BJ (cell line): ENCODE data around the gene PLEKHO2. TPM values are rescaled to one million over a fixed set of nuclear protein-coding genes. Genes with fewer than 3 reads are reported as not detected.
A peak's percentile ranks its signal among the peaks of the same experiment; 100 is the strongest.

Experiments used
- CTCF ChIA-PET: fragments of 350-600 bp; formaldehyde crosslinking; extraction: SDS; loops from one replicate; lab custom pipeline; 2021; ENCODE audit warnings: antibody characterized with exemption, inconsistent platforms; lab: Yijun Ruan, JAX
- POLR2A ChIA-PET: fragments of 300-600 bp; sonication (Branson Sonifier 250); formaldehyde crosslinking; extraction: SDS; loops from one replicate; lab custom pipeline; 2021; ENCODE audit warnings: antibody characterized with exemption; lab: Charles Lee
- DNase-seq: peaks from one replicate; pipeline ENCODE4 v3.0.0-alpha.2; 2011; ENCODE audit warnings: low read depth
- H3K27me3 ChIP-seq: 2 replicates; pipeline ENCODE4 v1.6.0; 2011; ENCODE audit warnings: low read length; ENCODE audit not compliant: control insufficient read depth, insufficient read depth
- H3K36me3 ChIP-seq: 2 replicates; pipeline ENCODE4 v1.5.1; 2011; ENCODE audit warnings: low read length; ENCODE audit not compliant: control insufficient read depth, insufficient read depth
- H3K4me3 ChIP-seq: 2 replicates; pipeline ENCODE4 v1.5.1; 2011; ENCODE audit warnings: low read depth, mild to moderate bottlenecking, control low read depth, low read length
- polyA plus RNA-seq: library from polyadenylated mRNA; depleted of rRNA; stranded (reverse); fragments of >200 nt; gene quantifications from 2 replicates; pipeline ENCODE4 v1.2.3, GENCODE V29; 2011
- TF ChIP-seq, protein P1 (sequence below): IDR thresholded peaks from 2 replicates; pipeline ENCODE4 v1.5.1; 2011; ENCODE audit warnings: low read depth, mild to moderate bottlenecking, control low read depth, inconsistent platforms, low read length, moderate library complexity; ENCODE audit not compliant: insufficient read depth

The PLEKHO2 gene
- polyA plus RNA-seq, 1 experiment: 33.6 TPM

DNA sequence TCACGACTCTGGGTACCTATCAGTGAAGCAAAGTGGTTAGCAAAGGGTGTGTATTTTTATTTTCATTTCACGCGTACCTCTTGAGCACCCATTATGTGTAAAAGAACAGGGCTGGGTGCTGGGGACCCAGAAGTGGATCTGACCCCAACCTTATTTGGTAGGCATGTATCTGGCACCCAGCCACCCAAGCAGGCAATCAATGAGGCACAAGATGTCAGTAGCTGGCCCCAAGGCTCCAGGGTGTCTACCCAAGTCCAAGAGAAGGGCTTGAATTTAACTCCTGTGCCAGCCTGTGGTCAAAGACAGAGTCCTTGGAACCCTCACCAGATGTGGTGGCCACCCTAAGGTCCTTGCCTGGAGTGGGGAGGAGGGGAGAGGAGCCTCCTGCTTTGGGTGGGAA, 5.7 kb downstream of the PLEKHO2 start:
- no peak for DNase-seq
- H3K4me3 ChIP-seq: no peak overlapping the region
- no peaks in the 10 kb centered on the region for H3K27me3 ChIP-seq
- ChIA-PET POLR2A (no interaction called here), CTCF (no interaction called here)
- peaks cover 2% of the 10 kb centered on the region; the same call in 1 of the 2 replicates for H3K36me3 ChIP-seq
- TF ChIP-seq, protein P1, sequence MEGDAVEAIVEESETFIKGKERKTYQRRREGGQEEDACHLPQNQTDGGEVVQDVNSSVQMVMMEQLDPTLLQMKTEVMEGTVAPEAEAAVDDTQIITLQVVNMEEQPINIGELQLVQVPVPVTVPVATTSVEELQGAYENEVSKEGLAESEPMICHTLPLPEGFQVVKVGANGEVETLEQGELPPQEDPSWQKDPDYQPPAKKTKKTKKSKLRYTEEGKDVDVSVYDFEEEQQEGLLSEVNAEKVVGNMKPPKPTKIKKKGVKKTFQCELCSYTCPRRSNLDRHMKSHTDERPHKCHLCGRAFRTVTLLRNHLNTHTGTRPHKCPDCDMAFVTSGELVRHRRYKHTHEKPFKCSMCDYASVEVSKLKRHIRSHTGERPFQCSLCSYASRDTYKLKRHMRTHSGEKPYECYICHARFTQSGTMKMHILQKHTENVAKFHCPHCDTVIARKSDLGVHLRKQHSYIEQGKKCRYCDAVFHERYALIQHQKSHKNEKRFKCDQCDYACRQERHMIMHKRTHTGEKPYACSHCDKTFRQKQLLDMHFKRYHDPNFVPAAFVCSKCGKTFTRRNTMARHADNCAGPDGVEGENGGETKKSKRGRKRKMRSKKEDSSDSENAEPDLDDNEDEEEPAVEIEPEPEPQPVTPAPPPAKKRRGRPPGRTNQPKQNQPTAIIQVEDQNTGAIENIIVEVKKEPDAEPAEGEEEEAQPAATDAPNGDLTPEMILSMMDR: no peak

DNA sequence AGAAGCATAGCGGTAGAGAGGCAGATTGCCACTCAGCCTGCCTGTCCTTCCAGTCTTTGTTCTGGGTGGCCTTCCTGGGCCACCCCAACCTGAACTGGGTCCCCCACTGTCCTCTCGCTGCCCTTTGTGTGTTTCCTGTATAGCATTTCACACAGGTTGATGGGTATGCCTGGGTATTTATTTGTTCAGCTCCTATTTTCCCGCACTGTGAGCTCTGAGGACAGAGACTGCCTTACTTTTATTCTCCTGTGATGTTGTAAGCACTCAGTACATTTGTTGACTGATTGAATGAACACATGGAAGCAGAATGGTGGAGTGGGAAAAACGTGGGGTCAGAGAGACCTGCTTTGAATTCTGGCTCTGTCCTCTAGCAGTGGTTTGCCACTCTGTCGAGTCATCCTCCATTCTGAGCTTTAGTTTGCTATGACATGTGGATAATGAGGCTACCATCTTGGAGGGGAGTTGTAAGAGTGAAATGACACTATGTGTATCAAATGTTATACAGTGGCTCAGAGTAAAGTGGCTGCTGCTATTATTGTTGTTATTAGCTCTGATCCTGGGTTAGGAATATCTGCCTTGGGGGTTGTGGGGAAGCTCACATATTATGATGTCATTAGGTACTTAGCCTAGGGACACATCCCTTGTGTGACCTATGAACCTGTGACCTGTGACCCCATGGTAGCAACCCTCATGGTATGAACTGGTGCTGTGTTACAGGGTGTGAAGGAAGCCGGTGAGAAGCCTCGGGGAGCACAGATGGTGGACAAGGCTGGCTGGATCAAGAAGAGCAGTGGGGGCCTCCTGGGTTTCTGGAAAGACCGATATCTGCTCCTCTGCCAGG, 6.4 kb downstream of the PLEKHO2 start:
- CTCF ChIA-PET: no interaction called here
- no peak overlapping the region for H3K4me3 ChIP-seq
- H3K36me3 ChIP-seq: peaks cover 2% of the 10 kb centered on the region; the same call in 1 of the 2 replicates
- H3K27me3 ChIP-seq: no peaks in the 10 kb centered on the region
- POLR2A ChIA-PET: no interaction called here
- TF ChIP-seq, protein P1: no peak
- DNase-seq: no peak

DNA sequence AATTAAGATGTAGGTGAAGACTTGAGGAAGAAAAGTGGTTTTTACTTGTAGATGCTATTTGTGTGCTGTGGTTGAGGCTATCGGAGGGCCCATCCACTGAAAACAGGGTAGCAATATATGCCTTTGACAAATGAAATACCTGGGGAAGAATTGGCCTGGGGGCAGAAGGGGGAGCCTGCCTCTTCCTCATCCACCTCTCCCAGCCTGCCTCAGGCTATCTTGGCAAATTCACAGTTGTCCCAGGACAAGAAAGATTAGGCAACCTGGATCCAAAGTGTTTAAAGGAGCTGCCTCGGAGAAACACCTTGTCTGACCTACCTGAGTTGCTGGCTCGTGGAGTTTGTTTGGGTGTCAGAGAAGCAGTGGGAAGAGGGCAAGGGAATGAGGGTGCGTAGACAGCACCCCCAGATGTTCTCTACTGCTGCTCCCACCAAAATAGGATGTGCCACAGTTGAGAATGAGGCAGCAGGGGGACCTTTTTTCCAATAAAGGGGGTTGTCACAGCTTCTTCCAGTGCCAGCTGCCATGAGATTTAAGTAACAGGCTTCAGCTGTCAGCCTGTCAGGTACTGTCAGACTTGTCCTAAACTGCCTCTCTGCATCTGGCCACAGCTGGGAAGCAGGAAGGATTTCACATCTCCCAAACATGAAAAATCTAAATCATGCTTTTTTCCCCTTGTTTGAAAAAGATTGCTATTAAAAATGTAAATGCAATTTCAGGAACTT, 9.2 kb downstream of the PLEKHO2 start:
- POLR2A ChIA-PET: interaction anchor here (1.0 kb wide), 1 partner anchor 10 kb away, joined by 4 read pairs; no protein-coding TSS in a partner anchor

DNA sequence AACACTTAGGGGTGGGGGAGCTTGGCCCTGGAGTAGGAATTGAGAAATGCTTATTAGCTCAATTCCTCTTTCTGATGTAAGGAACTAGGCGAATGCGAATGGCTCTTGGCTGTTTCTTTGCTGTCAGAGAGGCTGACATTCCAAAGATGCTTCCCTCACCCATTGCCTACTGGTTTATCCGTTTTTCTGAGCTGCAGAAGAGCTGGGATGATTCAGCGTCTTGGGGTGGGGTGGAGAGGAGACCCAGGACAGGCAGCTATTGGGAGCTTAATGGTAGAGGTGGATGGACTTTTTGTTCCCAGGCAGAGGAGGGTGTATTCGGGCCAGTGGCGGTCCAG, 9.8 kb downstream of the PLEKHO2 start:
- no peak overlapping the region for H3K4me3 ChIP-seq
- ChIA-PET CTCF (interaction anchor here (1.0 to 1.6 kb wide), 4 partner anchors 9 to 42 kb away, joined by 3 to 4 read pairs (median 4); no protein-coding TSS in a partner anchor), POLR2A (interaction anchor here (1.0 kb wide), 1 partner anchor 10 kb away, joined by 4 read pairs; no protein-coding TSS in a partner anchor)
- TF ChIP-seq, protein P1: no peak
- peak; percentile 83 for DNase-seq
- H3K36me3 ChIP-seq: peaks cover 15% of the 10 kb centered on the region
- H3K27me3 ChIP-seq: no peaks in the 10 kb centered on the region

More for the DNA sequence above, 9.2 kb downstream of the PLEKHO2 start:
- no peaks in the 10 kb centered on the region for H3K27me3 ChIP-seq
- CTCF ChIA-PET: interaction anchor here (1.0 to 1.6 kb wide), 5 partner anchors 8 to 42 kb away, joined by 3 to 4 read pairs (median 3); no protein-coding TSS in a partner anchor
- TF ChIP-seq, protein P1: no peak
- no peak overlapping the region for H3K4me3 ChIP-seq
- DNase-seq: no peak
- H3K36me3 ChIP-seq: peaks cover 12% of the 10 kb centered on the region

DNA sequence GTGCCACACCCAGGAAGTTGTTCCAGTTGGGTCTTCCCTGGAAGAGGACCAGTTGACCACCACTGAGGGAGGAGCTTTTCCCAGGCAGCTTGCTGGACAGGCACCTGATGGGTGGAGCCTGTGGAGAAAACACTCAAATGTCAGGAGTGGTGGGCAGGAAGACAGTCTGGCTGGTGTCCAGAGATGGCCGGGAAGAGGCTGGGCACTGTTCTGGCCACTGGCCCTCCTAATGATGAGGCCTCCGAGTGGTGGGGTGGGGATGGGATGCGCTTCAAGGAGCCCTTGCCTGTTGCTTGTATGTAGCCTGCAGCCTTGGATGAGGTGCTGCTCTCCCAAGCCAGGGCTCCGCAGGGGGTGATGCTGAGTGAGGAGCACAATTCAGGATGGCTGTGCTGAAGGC, 12.3 kb downstream of the PLEKHO2 start:
- TF ChIP-seq, protein P1: no peak
- no peak for DNase-seq
- ChIA-PET POLR2A (no interaction called here), CTCF (no interaction called here)
- no peak overlapping the region for H3K4me3 ChIP-seq
- no peaks in the 10 kb centered on the region for H3K27me3 ChIP-seq
- H3K36me3 ChIP-seq: peaks cover 16% of the 10 kb centered on the region
